Measurements from ENCODE around the gene CARD9.
"Not testable (repeated sequence)": the region's sequence is repeated elsewhere in the genome, so short reads cannot be mapped to it uniquely, and the experiment has no call there.

Gene CARD9
- total RNA-seq: 0.26 to 0.57 reads per million in 2 donors

GRCh38 chr9:136373300-136374182 is at the start of gene CARD9:
TSS of gene CARD9 (minus strand) at chr9:136373669. CDS start at chr9:136372078, 1,591 bp downstream.
- no peak for DNase-seq

GRCh38 chr9:136422876-136423275 is 49.4 kb upstream of the CARD9 start:
- DNase-seq: no peak

GRCh38 chr9:136421791-136422190 is 48.3 kb upstream of the CARD9 start:
- no peak for DNase-seq

- no peak for DNase-seq
Measured at GRCh38 chr9:136419092-136419420, 45.6 kb upstream of the CARD9 start.

- DNase-seq: no peak
Measured at GRCh38 chr9:136418182-136419091, 45.0 kb upstream of the CARD9 start.

GRCh38 chr9:136416914-136417313 is 43.4 kb upstream of the CARD9 start:
- no peak for DNase-seq

- DNase-seq: no peak
Measured at GRCh38 chr9:136416427-136416826, 43.0 kb upstream of the CARD9 start.

GRCh38 chr9:136412962-136413361 is 39.5 kb upstream of the CARD9 start:
- DNase-seq: no peak

- DNase-seq: no peak
Measured at GRCh38 chr9:136411378-136411777, 37.9 kb upstream of the CARD9 start.

- peak; percentile 87 for DNase-seq
Measured at GRCh38 chr9:136410500-136411287, 37.2 kb upstream of the CARD9 start, which contains the start of the genes ENTR1 and PMPCA. TSS of gene ENTR1 (minus strand) at chr9:136410614. CDS start at chr9:136410397, 217 bp downstream. TSS of gene PMPCA (plus strand) at chr9:136410658. CDS start at chr9:136410669, 11 bp downstream.

GRCh38 chr9:136409557-136410455 is 36.3 kb upstream of the CARD9 start:
- DNase-seq: no peak

- no peak for DNase-seq
Measured at GRCh38 chr9:136407911-136408310, 34.4 kb upstream of the CARD9 start.

GRCh38 chr9:136407061-136407460 is 33.6 kb upstream of the CARD9 start:
- not testable (repeated sequence) for DNase-seq

- DNase-seq: not testable (repeated sequence)
Measured at GRCh38 chr9:136405904-136406303, 32.4 kb upstream of the CARD9 start.

GRCh38 chr9:136405481-136405880 is 32.0 kb upstream of the CARD9 start:
- DNase-seq: no peak

- DNase-seq: no peak
Measured at GRCh38 chr9:136404801-136405136, 31.3 kb upstream of the CARD9 start.

- DNase-seq: no peak
Measured at GRCh38 chr9:136403915-136404800, 30.7 kb upstream of the CARD9 start.

GRCh38 chr9:136403538-136403914 is 30.1 kb upstream of the CARD9 start:
- DNase-seq: no peak

- no peak for DNase-seq
Measured at GRCh38 chr9:136402067-136402466, 28.6 kb upstream of the CARD9 start.

GRCh38 chr9:136401173-136401922 is 27.9 kb upstream of the CARD9 start:
- DNase-seq: no peak
